HG03442 (cell line): Measurements from ENCODE around the gene CHMP6.

Source experiments
- ATAC-seq: cut with Tn5 transposase; IDR thresholded peaks from one replicate; pipeline ENCODE4 v1.9.1; 2021; ENCODE audit warnings: mild to moderate bottlenecking, moderate library complexity; ENCODE audit not compliant: unreplicated experiment

CHMP6 gene

GRCh38 chr17:80991645-80992076, at the start of gene CHMP6:
Gene CHMP6, plus strand, starts transcription at chr17:80991841. Its CDS starts 78 bp downstream, at chr17:80991919.
- peak; percentile 65 for ATAC-seq

- no peak for ATAC-seq
These were observed 49.0 kb upstream of the CHMP6 start for GRCh38 chr17:80942423-80943345.

- ATAC-seq = no peak
These were observed 48.1 kb upstream of the CHMP6 start for GRCh38 chr17:80943346-80944145.

- ATAC-seq = no peak
These were observed 47.3 kb upstream of the CHMP6 start for GRCh38 chr17:80944326-80944725.

- no peak for ATAC-seq
These were observed 45.9 kb upstream of the CHMP6 start for GRCh38 chr17:80945736-80946135.

- no peak for ATAC-seq
These were observed 45.2 kb upstream of the CHMP6 start for GRCh38 chr17:80946449-80946848.

- ATAC-seq = no peak
These were observed 44.3 kb upstream of the CHMP6 start for GRCh38 chr17:80947200-80947940.

- ATAC-seq = no peak
These were observed 43.3 kb upstream of the CHMP6 start for GRCh38 chr17:80948019-80948975.

GRCh38 chr17:80948976-80949450, 42.6 kb upstream of the CHMP6 start:
- ATAC-seq = no peak

GRCh38 chr17:80949451-80950421, 41.9 kb upstream of the CHMP6 start:
- no peak for ATAC-seq

- no peak for ATAC-seq
These were observed 41.0 kb upstream of the CHMP6 start for GRCh38 chr17:80950466-80951120.

GRCh38 chr17:80951121-80952090, 40.2 kb upstream of the CHMP6 start:
- ATAC-seq = no peak

GRCh38 chr17:80952291-80952690, 39.4 kb upstream of the CHMP6 start:
- no peak for ATAC-seq

GRCh38 chr17:80953471-80954315, 37.9 kb upstream of the CHMP6 start:
- no peak for ATAC-seq

GRCh38 chr17:80955078-80955477, 36.6 kb upstream of the CHMP6 start:
- ATAC-seq = no peak

- no peak for ATAC-seq
These were observed 35.9 kb upstream of the CHMP6 start for GRCh38 chr17:80955671-80956280.
